PC-9 (cell line): Measurements from ENCODE around the gene GABPB1. TPM values are rescaled to one million over a fixed set of nuclear protein-coding genes. Genes with fewer than 3 reads are reported as not detected.
"Not testable (repeated sequence)": the region's sequence is repeated elsewhere in the genome, so short reads cannot be mapped to it uniquely, and the experiment has no call there.

Experiments
- BruUV-seq: library from RNA; stranded (reverse); fragments of 400-500 nt; replicated peaks from 2 replicates; lab custom pipeline; 2021; lab: Mats Ljungman, UMichigan
- CTCF ChIA-PET: fragments of 300-600 bp; sonication (Branson Sonifier 250); formaldehyde crosslinking; loops from one replicate; lab custom pipeline; 2022; ENCODE audit warnings: antibody characterized with exemption; lab: Charles Lee
- POLR2A ChIA-PET: fragments of 300-600 bp; sonication (Branson Sonifier 250); formaldehyde crosslinking; loops from one replicate; lab custom pipeline; 2022; ENCODE audit warnings: antibody characterized with exemption; ENCODE audit not compliant: unreplicated experiment; lab: Charles Lee
- DNase-seq, 2 experiments: peaks; one replicate each; pipeline versions ENCODE4 v3.0.0 to v3.0.0-alpha.2; 2015 to 2022; ENCODE audit warnings: mixed read lengths in 1 of 2
- H2AFZ ChIP-seq: fragments of 200-600 bp; sonication (generic); 2 replicates; pipeline ENCODE4 v1.8.1; 2017; ENCODE audit warnings: antibody characterized with exemption
- H3F3A ChIP-seq: fragments of 200-600 bp; sonication (generic); 2 replicates; pipeline ENCODE4 v1.8.1; 2017; ENCODE audit warnings: antibody characterized with exemption, mild to moderate bottlenecking, low read depth; ENCODE audit not compliant: insufficient read depth
- H3K27ac ChIP-seq: fragments of 200-600 bp; sonication (generic); 2 replicates; pipeline ENCODE4 v1.6.1; 2016; ENCODE audit warnings: mixed run types
- H3K27me3 ChIP-seq: fragments of 200-600 bp; sonication (generic); 2 replicates; pipeline ENCODE4 v1.6.1; 2016; ENCODE audit warnings: low read depth, mixed run types; ENCODE audit not compliant: insufficient read depth
- H3K36me3 ChIP-seq: fragments of 200-600 bp; sonication (generic); 2 replicates; pipeline ENCODE4 v1.6.1; 2016; ENCODE audit warnings: low read depth, mixed run types
- H3K4me1 ChIP-seq: fragments of 200-600 bp; sonication (generic); replicated peaks from 2 replicates; pipeline ENCODE4 v1.6.1; 2016; ENCODE audit warnings: mixed run types; ENCODE audit not compliant: insufficient read depth
- H3K4me2 ChIP-seq: fragments of 200-600 bp; sonication (generic); 2 replicates; pipeline ENCODE4 v1.6.1; 2017; ENCODE audit warnings: mixed run types
- H3K4me3 ChIP-seq: fragments of 200-600 bp; sonication (generic); 2 replicates; pipeline ENCODE4 v1.6.1; 2016; ENCODE audit warnings: mixed run types
- H3K79me2 ChIP-seq: fragments of 200-600 bp; sonication (generic); 2 replicates; pipeline ENCODE4 v1.6.1; 2017; ENCODE audit warnings: low read depth, mixed run types
- H3K9me2 ChIP-seq: fragments of 200-600 bp; sonication (generic); 2 replicates; pipeline ENCODE4 v1.8.1; 2017; ENCODE audit warnings: mild to moderate bottlenecking; ENCODE audit not compliant: insufficient read depth
- H3K9me3 ChIP-seq: fragments of 200-600 bp; sonication (generic); 2 replicates; pipeline ENCODE4 v1.8.1; 2016; ENCODE audit warnings: low read depth; ENCODE audit not compliant: insufficient read depth
- H4K20me1 ChIP-seq: fragments of 200-600 bp; sonication (generic); 2 replicates; pipeline ENCODE4 v1.8.1; 2017; ENCODE audit not compliant: insufficient read depth
- CTCF ChIP-seq: fragments of 200-600 bp; sonication (generic); conservative IDR thresholded peaks from 2 replicates; pipeline ENCODE4 v1.6.1; 2017; ENCODE audit warnings: mixed run types, antibody characterized with exemption, mild to moderate bottlenecking, moderate library complexity
- EZH2 ChIP-seq: fragments of 200-600 bp; sonication (generic); IDR thresholded peaks from 2 replicates; pipeline ENCODE4 v1.8.0; 2017; ENCODE audit warnings: antibody characterized with exemption, low read depth
- intact Hi-C: fragments of 100-400 bp; cut with micrococcal nuclease; formaldehyde crosslinking; loops from one replicate; pipeline ENCODE4 v1.10.0; 2022; ENCODE audit not compliant: unreplicated experiment
- total RNA-seq: library from RNA; stranded (reverse); gene quantifications from 2 replicates; pipeline ENCODE4 v1.2.3, GENCODE V29; 2021

GABPB1 gene
- total RNA-seq, 1 experiment from 2014 or later = 21.7 TPM

GRCh38 chr15:50381438-50381837 is 26.4 kb upstream of the GABPB1 start:
- ChIA-PET CTCF (no interaction called here), POLR2A (interaction anchor here (0.6 kb wide), 1 partner anchor 10 kb away, joined by 3 read pairs; no protein-coding TSS in a partner anchor)
- no peaks in the 10 kb centered on the region for H3F3A ChIP-seq
- intact Hi-C loops = no loop called here
- no peak overlapping the region for H3K4me3 ChIP-seq
- BruUV-seq = no TSS peak
- no peak for DNase-seq
- no peaks in the 10 kb centered on the region for H4K20me1 ChIP-seq
- no peaks in the 10 kb centered on the region for H3K36me3 ChIP-seq
- no peak overlapping the region for H3K4me2 ChIP-seq
- TF ChIP-seq EZH2 (no peak), CTCF (no peak)
- no peaks in the 10 kb centered on the region for H3K9me2 ChIP-seq
- H3K79me2 ChIP-seq = no peaks in the 10 kb centered on the region
- H3K27ac ChIP-seq = no peak overlapping the region
- no peaks in the 10 kb centered on the region for H3K27me3 ChIP-seq
- H2AFZ ChIP-seq = no peak overlapping the region
- no peaks in the 10 kb centered on the region for H3K4me1 ChIP-seq
- H3K9me3 ChIP-seq = no peaks in the 10 kb centered on the region; the same call in 1 of the 2 replicates

- no peaks in the 10 kb centered on the region for H4K20me1 ChIP-seq
- H3F3A ChIP-seq = no peaks in the 10 kb centered on the region
- H3K4me1 ChIP-seq = no peaks in the 10 kb centered on the region
- intact Hi-C loops = no loop called here
- no peak overlapping the region for H2AFZ ChIP-seq
- ChIA-PET POLR2A (no interaction called here), CTCF (no interaction called here)
- H3K4me2 ChIP-seq = no peak overlapping the region
- H3K9me2 ChIP-seq = no peaks in the 10 kb centered on the region
- TF ChIP-seq CTCF (no peak), EZH2 (no peak)
- H3K27ac ChIP-seq = no peak overlapping the region
- DNase-seq = no peak
- H3K27me3 ChIP-seq = no peaks in the 10 kb centered on the region
- no peaks in the 10 kb centered on the region; the same call in 1 of the 2 replicates for H3K9me3 ChIP-seq
- no TSS peak for BruUV-seq
- H3K4me3 ChIP-seq = no peak overlapping the region
- no peaks in the 10 kb centered on the region for H3K79me2 ChIP-seq
- no peaks in the 10 kb centered on the region for H3K36me3 ChIP-seq
These were observed 25.1 kb upstream of the GABPB1 start for GRCh38 chr15:50380089-50380488.

- H3K79me2 ChIP-seq, H3K4me1 ChIP-seq, H3K4me3 ChIP-seq, H3K9me3 ChIP-seq, intact Hi-C loops, H2AFZ ChIP-seq, H3K27ac ChIP-seq, CTCF ChIA-PET, H3K9me2 ChIP-seq, H3K4me2 ChIP-seq, DNase-seq, H4K20me1 ChIP-seq, H3F3A ChIP-seq, H3K27me3 ChIP-seq, H3K36me3 ChIP-seq, POLR2A ChIA-PET, BruUV-seq: not testable (repeated sequence)
These were observed 24.4 kb upstream of the GABPB1 start for GRCh38 chr15:50379413-50379812.

- H3K9me3 ChIP-seq = no peaks in the 10 kb centered on the region; the same call in 1 of the 2 replicates
- no peak overlapping the region for H3K27ac ChIP-seq
- no peaks in the 10 kb centered on the region for H4K20me1 ChIP-seq
- no TSS peak for BruUV-seq
- no peak overlapping the region for H3K4me2 ChIP-seq
- POLR2A ChIA-PET = no interaction called here
- H3K4me3 ChIP-seq = no peak overlapping the region
- TF ChIP-seq CTCF (no peak), EZH2 (no peak)
- no peaks in the 10 kb centered on the region for H3K79me2 ChIP-seq
- no peak for DNase-seq
- CTCF ChIA-PET = no interaction called here
- no peaks in the 10 kb centered on the region for H3F3A ChIP-seq
- H2AFZ ChIP-seq = no peak overlapping the region
- no peaks in the 10 kb centered on the region for H3K9me2 ChIP-seq
- intact Hi-C loops = no loop called here
- no peaks in the 10 kb centered on the region for H3K4me1 ChIP-seq
- no peaks in the 10 kb centered on the region for H3K36me3 ChIP-seq
- H3K27me3 ChIP-seq = no peaks in the 10 kb centered on the region
These were observed 23.8 kb upstream of the GABPB1 start for GRCh38 chr15:50378776-50379175.
